Uterus (tissue), 2 donors: Measurements from ENCODE around the gene USP9X.

ENCODE experiments used
- CTCF ChIP-seq, 4 experiments: fragments of 200-600 bp in 2 of 4; fragments of 450-650 bp in 2 of 4; sonication (generic) in 2 of 4; IDR thresholded peaks; one replicate each; pipeline ENCODE4 v1.5.1; 2016 to 2019; ENCODE audit warnings: antibody characterized with exemption in 4 of 4, mild to moderate bottlenecking in 2 of 4, moderate library complexity in 1 of 4
- POLR2A ChIP-seq, 2 donors: fragments of 450-650 bp; IDR thresholded peaks; one replicate each; pipeline ENCODE4 v1.6.1; 2016; ENCODE audit warnings: antibody characterized with exemption in 2 of 2, mild to moderate bottlenecking in 1 of 2, moderate library complexity in 1 of 2

GRCh38 chrX:41198410-41198809 lies 113.2 kb downstream of the USP9X start:
- no peak for TF ChIP-seq CTCF (IDR thresholded peaks at IDR 0.05)
- TF ChIP-seq POLR2A (IDR thresholded peaks at IDR 0.05): no peak
